ENCODE data around the gene MARCHF6. TPM values are rescaled to one million over a fixed set of nuclear protein-coding genes. Genes with fewer than 3 reads are reported as not detected.
"Not testable (repeated sequence)": the region's sequence is repeated elsewhere in the genome, so short reads cannot be mapped to it uniquely, and the experiment has no call there.

MARCHF6 gene
- total RNA-seq, 2 donors from 2014 or later, result 140 to 160 TPM

GRCh38 chr5:10371369-10371768 is 17.9 kb downstream of the MARCHF6 start:
- DNase-seq; ATAC-seq; intact Hi-C loops (cut with DNase I): not testable (repeated sequence)

DNA sequence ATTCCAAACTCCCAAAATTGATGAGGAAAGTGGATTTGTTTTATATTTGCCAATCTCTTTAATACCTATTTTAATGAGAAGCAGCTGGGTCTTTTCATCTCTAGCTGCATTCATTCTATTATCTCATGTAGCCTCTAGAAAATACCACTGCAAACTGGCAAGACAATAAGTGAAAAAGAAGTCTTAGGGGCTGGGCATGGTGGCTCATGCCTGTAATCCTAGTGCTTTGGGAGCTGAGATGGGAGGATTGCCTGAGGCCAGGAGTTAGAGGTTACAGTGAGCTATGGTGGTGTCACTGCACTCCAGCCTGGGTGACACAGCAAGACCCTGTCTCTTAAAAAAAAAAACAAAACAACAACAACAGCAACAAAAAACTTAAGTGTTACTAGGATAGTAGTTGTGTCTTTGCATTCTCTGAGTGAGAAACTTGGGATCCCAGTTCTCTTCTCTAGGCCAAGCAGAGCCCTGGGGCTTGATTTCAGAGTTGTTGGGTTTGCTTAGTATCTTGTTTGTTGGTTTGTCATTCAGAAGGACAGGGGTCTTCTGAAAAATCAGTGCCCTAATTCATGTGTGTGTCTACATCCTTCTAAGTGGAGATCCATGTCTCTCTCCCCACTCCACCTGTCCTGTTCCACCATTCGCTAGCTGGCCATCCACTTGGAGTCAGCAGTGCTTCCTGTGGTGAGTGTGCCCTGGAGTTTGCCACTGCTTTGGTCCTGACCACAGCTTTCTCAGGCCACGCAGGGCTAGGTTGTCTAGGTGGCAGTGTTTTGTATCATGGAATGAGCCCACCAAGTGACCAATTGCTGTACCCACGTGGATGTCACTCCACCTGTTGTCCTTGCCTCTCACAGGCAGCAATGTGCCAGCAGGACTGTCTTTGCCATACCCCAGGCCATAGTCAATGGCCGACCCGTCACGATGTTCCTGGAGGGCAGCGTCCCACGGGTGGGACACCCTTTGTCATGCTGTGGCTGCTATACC is 19.5 kb downstream of the MARCHF6 start:
- no peak for ATAC-seq
- no peak for DNase-seq
- intact Hi-C loops (cut with DNase I), result no loop called here

DNA sequence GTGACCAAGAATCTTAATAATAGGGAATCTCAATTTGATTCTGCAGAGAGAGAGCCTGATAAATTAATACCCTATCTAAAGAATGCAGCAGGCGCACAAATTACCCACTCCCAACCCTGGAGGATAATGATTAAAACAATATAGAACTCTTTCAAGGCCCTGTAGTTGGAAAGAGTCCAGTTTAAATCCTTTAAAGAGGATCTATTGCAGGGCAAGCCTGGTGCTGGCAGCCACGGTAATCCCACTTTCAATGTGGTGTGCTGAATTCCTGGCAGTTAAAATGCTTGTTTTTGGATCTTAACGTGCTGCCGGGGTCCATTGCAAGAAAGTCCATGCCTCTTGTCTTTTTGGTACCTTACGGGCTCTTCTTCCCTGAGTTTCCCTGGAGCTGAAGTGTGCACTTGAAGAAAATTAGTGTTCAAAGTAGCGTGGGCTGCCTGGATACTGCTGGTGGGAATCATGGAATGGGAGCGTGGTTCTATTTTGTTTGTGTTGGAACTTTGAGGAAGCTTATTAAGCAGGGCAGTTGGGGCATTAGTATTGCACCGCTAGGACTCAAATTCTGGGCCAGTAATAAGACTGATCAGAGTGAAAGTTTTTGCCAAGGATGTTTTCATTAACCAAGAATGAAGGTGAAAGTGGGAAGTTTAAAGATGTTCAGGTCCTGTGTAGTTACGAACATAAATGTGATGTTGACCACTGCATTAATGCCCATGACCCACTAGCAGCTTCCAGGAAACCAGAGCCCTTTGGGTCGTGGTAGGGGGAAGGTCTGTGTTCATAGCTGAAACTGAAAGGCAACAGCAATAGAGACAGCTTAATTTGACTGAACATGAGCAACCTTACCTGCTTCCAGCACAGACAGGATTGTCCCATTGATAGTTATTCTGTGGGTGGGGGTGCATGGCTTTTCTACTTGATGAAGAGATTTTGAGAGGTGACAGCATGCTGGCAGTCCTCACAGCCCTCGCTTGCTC is 20.8 kb downstream of the MARCHF6 start:
- DNase-seq (no peak), ATAC-seq (peak; percentile 9 to 18)
- intact Hi-C loops (cut with DNase I), result no loop called here

DNA sequence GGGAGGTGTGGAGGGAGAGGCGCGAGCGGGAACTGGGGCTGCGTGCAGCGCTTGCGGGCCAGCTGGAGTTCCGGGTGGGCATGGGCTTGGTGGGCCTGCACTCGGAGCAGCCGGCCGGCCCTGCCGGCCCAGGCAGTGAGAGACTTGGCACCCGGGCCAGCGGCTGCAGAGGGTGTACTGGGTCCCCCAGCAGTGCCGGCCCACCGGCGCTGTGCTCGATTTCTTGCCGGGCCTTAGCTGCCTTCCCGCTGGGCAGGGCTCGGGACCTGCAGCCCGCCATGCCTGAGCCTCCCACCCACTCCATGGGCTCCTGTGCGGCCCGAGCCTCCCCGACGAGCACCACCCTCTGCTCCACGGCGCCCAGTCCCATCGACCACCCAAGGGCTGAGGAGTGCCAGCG is 21.7 kb downstream of the MARCHF6 start:
- intact Hi-C loops (cut with DNase I); ATAC-seq; DNase-seq: not testable (repeated sequence)

DNA sequence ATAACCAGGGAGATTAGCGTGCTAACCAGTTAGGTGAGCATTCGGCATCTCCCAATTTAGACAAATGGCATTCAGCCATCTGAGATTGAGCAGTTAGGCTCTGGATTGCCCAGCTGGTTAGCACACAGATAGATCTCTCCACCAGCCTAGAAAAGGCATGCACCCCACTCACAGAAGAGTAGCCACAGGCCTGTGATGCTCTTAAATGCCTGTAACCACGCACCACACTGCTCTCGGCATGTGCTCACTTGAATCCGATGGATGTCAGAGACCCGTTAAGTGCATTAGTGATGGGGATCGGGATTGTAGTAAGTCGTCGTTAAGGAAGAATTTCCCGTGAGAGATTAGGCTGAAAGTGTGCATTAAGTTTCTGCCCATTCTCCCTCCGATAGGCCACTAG is 23.0 kb downstream of the MARCHF6 start:
- intact Hi-C loops (cut with DNase I), result no loop called here
- DNase-seq, result no peak
- ATAC-seq, result no peak

- ATAC-seq, result no peak
- intact Hi-C loops (cut with DNase I), result no loop called here
- DNase-seq, result no peak
Measured at GRCh38 chr5:10377081-10377480, 23.6 kb downstream of the MARCHF6 start.

GRCh38 chr5:10381803-10382202 is 28.3 kb downstream of the MARCHF6 start:
- DNase-seq, result no peak
- intact Hi-C loops (cut with DNase I), result no loop called here
- ATAC-seq, result no peak

DNA sequence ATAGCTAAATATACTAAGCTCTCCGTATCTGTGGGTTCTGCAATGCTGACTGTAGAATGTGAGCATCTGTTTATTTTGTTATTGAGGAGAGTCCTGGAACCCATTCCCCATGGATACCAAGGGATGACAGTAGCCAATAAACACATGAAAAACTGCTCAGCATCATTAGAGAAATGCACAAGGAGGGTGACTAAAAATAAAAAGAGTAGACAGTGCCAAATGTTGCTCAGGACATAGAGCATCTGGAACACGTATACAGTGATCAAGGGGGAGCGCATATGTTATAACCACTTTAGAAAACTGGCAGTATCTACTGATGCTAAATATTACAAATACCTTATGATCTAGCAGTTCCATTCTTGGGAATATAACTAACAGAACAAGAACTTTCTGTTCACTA is 31.0 kb downstream of the MARCHF6 start:
- ATAC-seq (no peak), DNase-seq (no peak)
- intact Hi-C loops (cut with DNase I), result no loop called here

GRCh38 chr5:10387690-10388089 is 34.2 kb downstream of the MARCHF6 start:
- DNase-seq (no peak), ATAC-seq (no peak)

GRCh38 chr5:10391130-10391529 is 37.6 kb downstream of the MARCHF6 start:
- intact Hi-C loops (cut with DNase I), result no loop called here
- DNase-seq, result no peak
- no peak for ATAC-seq

More at GRCh38 chr5:10387690-10388089, 34.2 kb downstream of the MARCHF6 start:
- intact Hi-C loops (cut with DNase I), result no loop called here

DNA sequence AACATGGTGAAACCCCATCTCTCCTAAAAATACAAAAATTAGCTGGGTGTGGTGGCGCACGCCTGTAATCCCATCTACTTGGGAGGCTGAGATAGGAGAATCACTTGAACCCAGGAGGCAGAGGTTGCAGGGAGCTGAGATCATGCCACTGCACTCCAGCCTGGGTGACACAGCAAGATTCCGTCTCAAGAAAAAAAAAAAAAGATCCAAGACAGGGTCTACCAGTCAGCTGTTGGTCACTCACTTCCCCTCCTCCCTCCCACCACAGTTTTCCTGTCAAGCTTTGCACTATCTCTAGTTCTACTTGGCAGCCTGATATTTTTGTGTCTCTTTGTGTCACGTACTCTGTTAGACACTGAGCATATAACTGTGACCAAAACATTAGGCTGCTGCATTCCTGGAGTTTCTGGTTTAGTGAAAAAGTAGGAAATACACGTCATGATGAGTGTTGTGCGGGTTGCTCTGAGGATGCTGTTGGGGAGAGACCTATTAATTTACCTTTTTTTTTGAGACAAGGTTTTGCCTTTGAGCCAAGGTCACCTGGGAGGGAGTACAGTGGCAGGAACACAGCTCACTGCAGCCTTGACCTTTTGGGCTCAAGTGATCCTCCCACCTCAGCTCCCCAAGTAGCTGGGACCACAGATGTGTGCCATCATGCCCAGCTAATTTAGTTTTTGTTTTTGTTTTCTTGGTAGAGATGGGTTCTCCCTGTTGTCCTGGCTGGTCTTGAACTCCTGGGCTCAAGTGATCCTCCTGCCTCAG is 39.3 kb downstream of the MARCHF6 start:
- DNase-seq; intact Hi-C loops (cut with DNase I): not testable (repeated sequence)
- peak; percentile 56 to 59 for ATAC-seq

GRCh38 chr5:10393491-10393890 is 40.0 kb downstream of the MARCHF6 start:
- no peak for ATAC-seq
- no peak for DNase-seq
- intact Hi-C loops (cut with DNase I), result no loop called here

GRCh38 chr5:10396552-10396951 is 43.1 kb downstream of the MARCHF6 start:
- DNase-seq (no peak), ATAC-seq (no peak)
- intact Hi-C loops (cut with DNase I), result no loop called here

DNA sequence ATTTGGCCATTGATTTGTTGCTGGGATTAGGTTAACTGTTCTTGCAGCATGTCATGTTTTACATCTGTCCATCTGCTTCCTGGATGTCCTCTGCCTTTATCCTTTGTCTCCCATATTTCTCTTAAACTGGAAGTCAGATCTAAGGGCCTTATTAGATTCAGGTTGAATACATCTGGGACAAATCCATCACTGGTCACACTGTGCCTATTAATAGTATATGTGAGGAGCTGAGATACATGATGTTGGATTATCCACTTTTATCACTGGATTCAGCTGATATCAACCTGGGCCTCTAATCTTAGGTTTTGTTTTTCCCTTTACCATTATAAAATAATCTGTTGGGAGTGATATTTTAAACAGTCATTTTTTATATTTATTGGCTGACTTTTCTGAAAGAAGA is 46.3 kb downstream of the MARCHF6 start:
- DNase-seq (no peak), ATAC-seq (peak in 1 of 2 donors; percentile 35)
- intact Hi-C loops (cut with DNase I), result no loop called here

GRCh38 chr5:10400411-10400810 is 46.9 kb downstream of the MARCHF6 start:
- no peak for DNase-seq
- ATAC-seq, result peak; percentile 51 to 65
- intact Hi-C loops (cut with DNase I), result no loop called here

GRCh38 chr5:10400831-10401230 is 47.3 kb downstream of the MARCHF6 start:
- ATAC-seq (peak; percentile 65 to 68), DNase-seq (no peak)
- intact Hi-C loops (cut with DNase I), result no loop called here

GRCh38 chr5:10401498-10401897 is 48.0 kb downstream of the MARCHF6 start:
- no peak for ATAC-seq
- intact Hi-C loops (cut with DNase I), result no loop called here
- no peak for DNase-seq
